ENCODE data around the gene KCNH2. TPM values are rescaled to one million over a fixed set of nuclear protein-coding genes. Genes with fewer than 3 reads are reported as not detected.

Gene KCNH2
- polyA plus RNA-seq, 1 of the 3 experiments (the other 2 are of a cell fraction), result 2.2 TPM

DNA sequence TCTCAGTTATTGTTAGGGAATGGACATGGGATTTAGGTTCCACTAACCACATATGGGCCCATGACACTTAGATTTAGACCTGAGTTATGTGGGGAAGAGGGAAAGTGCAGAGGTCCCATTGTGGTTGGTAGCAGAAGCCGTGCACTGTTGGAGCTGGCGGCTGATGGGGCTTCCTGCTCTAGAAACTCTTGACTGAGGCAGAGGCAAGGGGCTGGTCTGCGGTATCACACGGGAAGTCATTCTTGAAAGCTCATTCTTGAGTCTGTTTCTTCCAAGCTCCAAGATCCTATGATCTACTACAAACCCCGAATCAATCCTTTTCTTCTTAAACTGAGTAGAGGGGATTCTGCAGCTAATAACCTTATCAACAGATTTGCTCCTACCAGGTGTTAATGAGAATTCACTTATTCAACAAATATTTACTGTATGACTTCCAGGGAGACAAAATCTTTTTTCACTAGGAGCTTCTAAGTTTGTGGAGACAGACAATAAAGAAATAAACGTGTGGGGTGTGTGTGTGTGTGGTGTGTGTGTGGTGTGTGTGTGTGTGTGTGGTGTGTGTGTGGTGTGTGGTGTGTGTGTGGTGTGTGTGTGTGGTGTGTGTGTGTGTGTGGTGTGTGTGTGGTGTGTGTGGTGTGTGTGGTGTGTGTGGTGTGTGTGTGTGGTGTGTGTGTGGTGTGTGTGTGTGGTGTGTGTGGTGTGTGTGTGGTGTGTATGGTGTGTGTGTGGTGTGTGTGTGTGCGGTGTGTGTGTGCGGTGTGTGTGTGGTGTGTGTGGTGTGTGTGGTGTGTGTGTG lies 68.7 kb downstream of the KCNH2 start:
- H3F3A ChIP-seq (replicated peaks; ENCODE audit: insufficient read depth), result no peaks in the 10 kb centered on the region
- DNase-seq, result peak; percentile 21
- no peak overlapping the region for H3K4me3 ChIP-seq (ENCODE audit: low read depth in 2 of 2, low read length in 1 of 2)
- H3K4me1 ChIP-seq (ENCODE audit: control insufficient read depth in 1 of 2, insufficient read depth in 2 of 2, low read depth in 1 of 2, low read length in 1 of 2), result peaks cover 0 to under 1% of the 10 kb centered on the region in 2 experiments; a peak in 1 of 4 replicates
- ChIA-PET POLR2A (no interaction called here), CTCF (interaction anchor here (0.9 to 13.8 kb wide), 7 partner anchors 9 to 79 kb away, joined by 3 to 280 read pairs (median 5); no protein-coding TSS in a partner anchor)
- H4K20me1 ChIP-seq (ENCODE audit: insufficient read depth), result no peaks in the 10 kb centered on the region
- H2AFZ ChIP-seq (ENCODE audit: low read depth), result no peak overlapping the region
- 66% methylated on average over 8 of the region's 8 CpGs for WGBS (ENCODE audit: low lambda C conversion rate)
- no peak overlapping the region for H3K9ac ChIP-seq
- H3K9me3 ChIP-seq, result no peaks in the 10 kb centered on the region
- no peak overlapping the region for H3K4me2 ChIP-seq
- no peaks in the 10 kb centered on the region for H3K79me2 ChIP-seq (ENCODE audit: insufficient read depth)
- peaks cover 14% of the 10 kb centered on the region for H3K27me3 ChIP-seq (ENCODE audit: insufficient read depth)
- no peak overlapping the region for H3K27ac ChIP-seq (ENCODE audit: low read depth in 2 of 2, low read length in 1 of 2)
- no peak for TF ChIP-seq RCOR1 (IDR thresholded peaks at IDR 0.05; ENCODE audit: low read length)
- TF ChIP-seq SMC3 (IDR thresholded peaks at IDR 0.05; ENCODE audit: low read depth, low read length), result no peak
- TF ChIP-seq, protein P1, sequence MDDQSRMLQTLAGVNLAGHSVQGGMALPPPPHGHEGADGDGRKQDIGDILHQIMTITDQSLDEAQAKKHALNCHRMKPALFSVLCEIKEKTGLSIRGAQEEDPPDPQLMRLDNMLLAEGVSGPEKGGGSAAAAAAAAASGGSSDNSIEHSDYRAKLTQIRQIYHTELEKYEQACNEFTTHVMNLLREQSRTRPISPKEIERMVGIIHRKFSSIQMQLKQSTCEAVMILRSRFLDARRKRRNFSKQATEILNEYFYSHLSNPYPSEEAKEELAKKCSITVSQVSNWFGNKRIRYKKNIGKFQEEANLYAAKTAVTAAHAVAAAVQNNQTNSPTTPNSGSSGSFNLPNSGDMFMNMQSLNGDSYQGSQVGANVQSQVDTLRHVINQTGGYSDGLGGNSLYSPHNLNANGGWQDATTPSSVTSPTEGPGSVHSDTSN (IDR thresholded peaks at IDR 0.05), result no peak
- TF ChIP-seq ELF1 (IDR thresholded peaks at IDR 0.05), result no peak
- TF ChIP-seq, protein P2, sequence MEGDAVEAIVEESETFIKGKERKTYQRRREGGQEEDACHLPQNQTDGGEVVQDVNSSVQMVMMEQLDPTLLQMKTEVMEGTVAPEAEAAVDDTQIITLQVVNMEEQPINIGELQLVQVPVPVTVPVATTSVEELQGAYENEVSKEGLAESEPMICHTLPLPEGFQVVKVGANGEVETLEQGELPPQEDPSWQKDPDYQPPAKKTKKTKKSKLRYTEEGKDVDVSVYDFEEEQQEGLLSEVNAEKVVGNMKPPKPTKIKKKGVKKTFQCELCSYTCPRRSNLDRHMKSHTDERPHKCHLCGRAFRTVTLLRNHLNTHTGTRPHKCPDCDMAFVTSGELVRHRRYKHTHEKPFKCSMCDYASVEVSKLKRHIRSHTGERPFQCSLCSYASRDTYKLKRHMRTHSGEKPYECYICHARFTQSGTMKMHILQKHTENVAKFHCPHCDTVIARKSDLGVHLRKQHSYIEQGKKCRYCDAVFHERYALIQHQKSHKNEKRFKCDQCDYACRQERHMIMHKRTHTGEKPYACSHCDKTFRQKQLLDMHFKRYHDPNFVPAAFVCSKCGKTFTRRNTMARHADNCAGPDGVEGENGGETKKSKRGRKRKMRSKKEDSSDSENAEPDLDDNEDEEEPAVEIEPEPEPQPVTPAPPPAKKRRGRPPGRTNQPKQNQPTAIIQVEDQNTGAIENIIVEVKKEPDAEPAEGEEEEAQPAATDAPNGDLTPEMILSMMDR (IDR thresholded peaks at IDR 0.05), result no peak
- no peak for TF ChIP-seq POLR2AphosphoS5 (IDR thresholded peaks at IDR 0.05; ENCODE audit: low read depth, low read length)
- TF ChIP-seq TCF12 (IDR thresholded peaks at IDR 0.05), result no peak
- TF ChIP-seq MEF2A (IDR thresholded peaks at IDR 0.05; ENCODE audit: borderline replicate concordance, low read depth), result no peak
- H3K9me2 ChIP-seq, result no peaks in the 10 kb centered on the region
- no peaks in the 10 kb centered on the region for H3K36me3 ChIP-seq (replicated peaks in 1 of 2; ENCODE audit: control insufficient read depth in 1 of 2, insufficient read depth in 2 of 2, low read length in 1 of 2)

DNA sequence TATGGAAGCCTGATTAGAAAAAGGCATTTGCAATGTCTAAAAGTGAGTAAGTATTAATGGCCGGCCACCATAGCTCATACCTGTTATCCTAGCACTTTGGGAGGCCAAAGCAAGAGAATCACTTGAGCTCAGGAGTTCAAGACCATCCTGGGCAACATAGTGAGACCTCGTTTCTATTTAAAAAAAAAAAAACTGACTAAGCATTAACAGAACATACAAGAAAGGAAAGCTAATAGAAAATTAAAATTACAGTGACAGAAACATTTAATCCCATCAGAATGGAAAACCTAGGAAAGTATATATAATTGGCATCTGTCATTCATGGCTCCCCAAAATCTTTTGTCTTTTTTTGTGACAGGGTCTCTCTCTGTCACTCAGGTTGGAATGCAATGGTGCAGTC lies 69.9 kb downstream of the KCNH2 start:
- Histone ChIP-seq H3K9ac (no peak overlapping the region), H3K9me2 (no peaks in the 10 kb centered on the region), H3K27ac (ENCODE audit: low read depth in 2 of 2, low read length in 1 of 2) (no peak overlapping the region), H3K27me3 (ENCODE audit: insufficient read depth) (peaks cover 1% of the 10 kb centered on the region), H3K4me1 (ENCODE audit: control insufficient read depth in 1 of 2, insufficient read depth in 2 of 2, low read depth in 1 of 2, low read length in 1 of 2) (peaks cover 0 to 11% of the 10 kb centered on the region in 2 experiments; a peak in 3 of 4 replicates), H3K36me3 (replicated peaks in 1 of 2; ENCODE audit: control insufficient read depth in 1 of 2, insufficient read depth in 2 of 2, low read length in 1 of 2) (no peaks in the 10 kb centered on the region), H3K4me3 (ENCODE audit: low read depth in 2 of 2, low read length in 1 of 2) (no peak overlapping the region), H3F3A (replicated peaks; ENCODE audit: insufficient read depth) (peaks cover 6% of the 10 kb centered on the region), H4K20me1 (ENCODE audit: insufficient read depth) (no peaks in the 10 kb centered on the region), H3K79me2 (ENCODE audit: insufficient read depth) (no peaks in the 10 kb centered on the region), H3K9me3 (no peaks in the 10 kb centered on the region), H3K4me2 (no peak overlapping the region), H2AFZ (ENCODE audit: low read depth) (no peak overlapping the region)
- DNase-seq, result no peak
- POLR2A ChIA-PET, result no interaction called here
- 19% methylated on average over 2 of the region's 2 CpGs for WGBS (ENCODE audit: low lambda C conversion rate)
- TF ChIP-seq, protein P1 (IDR thresholded peaks at IDR 0.05), result no peak
- TF ChIP-seq RFX5 (IDR thresholded peaks at IDR 0.05; ENCODE audit: low read length), result no peak
- TF ChIP-seq, protein P3, sequence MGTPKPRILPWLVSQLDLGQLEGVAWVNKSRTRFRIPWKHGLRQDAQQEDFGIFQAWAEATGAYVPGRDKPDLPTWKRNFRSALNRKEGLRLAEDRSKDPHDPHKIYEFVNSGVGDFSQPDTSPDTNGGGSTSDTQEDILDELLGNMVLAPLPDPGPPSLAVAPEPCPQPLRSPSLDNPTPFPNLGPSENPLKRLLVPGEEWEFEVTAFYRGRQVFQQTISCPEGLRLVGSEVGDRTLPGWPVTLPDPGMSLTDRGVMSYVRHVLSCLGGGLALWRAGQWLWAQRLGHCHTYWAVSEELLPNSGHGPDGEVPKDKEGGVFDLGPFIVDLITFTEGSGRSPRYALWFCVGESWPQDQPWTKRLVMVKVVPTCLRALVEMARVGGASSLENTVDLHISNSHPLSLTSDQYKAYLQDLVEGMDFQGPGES (IDR thresholded peaks at IDR 0.05; ENCODE audit: low read depth, low read length), result no peak
- TF ChIP-seq RCOR1 (IDR thresholded peaks at IDR 0.05; ENCODE audit: low read length), result no peak
- no peak for TF ChIP-seq RXRA (IDR thresholded peaks at IDR 0.05; ENCODE audit: borderline replicate concordance, low read depth)
- TF ChIP-seq YY1 (IDR thresholded peaks at IDR 0.05; ENCODE audit: low read depth), result no peak
- TF ChIP-seq TAF1 (IDR thresholded peaks at IDR 0.05; ENCODE audit: borderline replicate concordance, low read depth, low read length), result no peak
- CTCF ChIA-PET, result interaction anchor here (1.2 to 13.8 kb wide), 5 partner anchors 10 to 129 kb away, joined by 3 to 280 read pairs (median 5); no protein-coding TSS in a partner anchor
